HG02759 (cell line): ENCODE data around the gene POLN.
"Not testable (repeated sequence)": the region's sequence is repeated elsewhere in the genome, so short reads cannot be mapped to it uniquely, and the experiment has no call there.

Source experiments
- ATAC-seq: cut with Tn5 transposase; IDR thresholded peaks from one replicate; pipeline ENCODE4 v1.9.1; 2021; ENCODE audit warnings: mild to moderate bottlenecking, moderate library complexity; ENCODE audit not compliant: unreplicated experiment

Gene POLN

DNA sequence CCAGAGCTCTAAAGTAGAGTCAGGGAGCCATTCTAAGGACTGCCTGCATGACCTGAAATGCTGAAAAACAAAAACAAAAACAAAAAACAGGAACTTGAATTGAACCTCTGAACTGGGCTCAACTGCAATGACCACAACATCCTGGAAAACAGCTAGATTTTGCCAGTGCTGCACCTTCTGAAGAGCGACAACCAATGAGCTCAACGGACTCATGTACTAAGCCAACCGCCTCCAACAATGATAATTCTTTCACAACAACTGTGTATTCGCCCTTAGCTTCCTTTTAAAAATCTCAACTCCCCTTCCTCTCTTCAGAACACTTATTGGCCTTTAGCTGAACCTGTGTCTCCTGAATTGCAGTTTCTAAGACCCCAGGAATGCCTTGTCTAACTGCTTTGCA is 69.8 kb downstream of the POLN start:
- ATAC-seq = no peak

DNA sequence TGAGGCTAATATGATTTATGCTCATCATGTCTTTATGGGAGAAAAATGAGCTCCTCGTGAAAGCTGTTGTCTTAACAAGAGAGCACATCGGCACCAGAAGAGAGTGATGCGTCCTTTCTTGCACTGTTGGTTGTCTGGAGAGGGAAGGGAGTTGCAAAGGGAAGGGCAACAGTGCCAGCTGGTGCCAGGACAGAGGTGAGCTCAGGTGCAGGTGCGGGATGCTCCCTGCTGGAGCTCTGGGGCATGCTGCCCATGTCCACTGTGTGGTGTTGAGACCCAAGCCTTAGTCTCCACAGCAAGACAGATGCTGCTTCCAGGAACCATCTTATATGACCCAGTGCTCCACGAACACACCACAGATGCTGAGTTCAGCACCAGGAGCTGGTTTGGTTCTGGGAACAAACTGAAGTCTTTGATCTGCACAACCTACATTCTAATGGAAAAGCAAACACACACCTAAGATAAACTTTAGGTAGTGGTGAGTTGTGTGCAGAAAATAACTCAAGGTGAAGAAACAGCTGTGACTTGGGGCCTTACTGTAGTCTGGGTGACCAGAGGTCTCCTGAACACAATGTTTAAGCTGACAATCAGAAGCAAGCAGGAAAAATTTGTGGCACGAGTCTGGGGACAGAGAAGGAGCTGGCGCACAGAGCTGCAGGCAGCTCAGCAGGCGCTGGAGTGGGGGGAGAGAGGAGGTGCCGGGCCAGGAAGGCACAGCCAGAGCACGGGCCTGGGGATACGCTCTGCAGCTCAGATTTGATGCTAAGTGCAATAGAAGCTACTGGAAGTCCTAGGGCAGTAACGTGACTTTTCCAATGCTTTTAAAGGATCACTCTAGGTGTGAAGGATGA is 73.2 kb downstream of the POLN start:
- no peak for ATAC-seq

DNA sequence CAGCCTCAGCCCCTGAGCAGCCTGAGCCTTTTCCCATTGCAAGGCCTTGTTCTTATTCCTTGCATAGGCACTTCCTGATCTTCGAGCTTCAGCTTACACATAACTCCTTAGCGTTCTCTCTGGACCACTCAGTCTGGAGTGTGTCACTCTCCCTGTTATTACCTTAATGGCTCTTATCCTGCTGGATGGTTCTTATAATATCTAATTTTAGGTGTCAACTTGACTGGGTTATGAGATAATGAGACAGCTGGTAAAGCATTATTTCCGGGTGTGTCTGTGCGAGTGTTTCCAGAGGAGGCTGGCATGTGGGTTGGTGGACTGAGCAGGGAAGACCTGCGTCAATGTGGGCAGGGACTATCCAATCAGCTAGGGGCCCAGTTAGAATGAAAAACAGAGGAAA is 75.7 kb downstream of the POLN start:
- no peak for ATAC-seq

DNA sequence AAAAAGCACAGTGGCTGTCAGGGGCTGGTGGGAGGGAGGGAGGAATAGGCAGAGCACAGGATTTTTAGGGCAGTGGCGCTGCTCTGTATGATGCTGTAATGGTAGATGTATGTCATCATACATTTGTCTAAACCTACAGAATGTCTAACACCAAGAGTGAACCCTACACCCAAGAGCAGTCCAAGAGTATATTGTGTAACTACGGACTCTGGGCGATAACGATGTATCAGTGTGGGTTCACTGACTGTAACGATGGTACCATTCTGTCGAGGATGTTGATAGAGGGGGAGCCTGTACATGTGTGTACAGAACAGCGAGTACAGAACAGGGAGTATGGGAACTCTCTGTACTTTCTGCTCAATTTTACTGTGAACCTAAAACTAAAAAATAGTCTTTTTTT is 76.5 kb downstream of the POLN start:
- no peak for ATAC-seq

DNA sequence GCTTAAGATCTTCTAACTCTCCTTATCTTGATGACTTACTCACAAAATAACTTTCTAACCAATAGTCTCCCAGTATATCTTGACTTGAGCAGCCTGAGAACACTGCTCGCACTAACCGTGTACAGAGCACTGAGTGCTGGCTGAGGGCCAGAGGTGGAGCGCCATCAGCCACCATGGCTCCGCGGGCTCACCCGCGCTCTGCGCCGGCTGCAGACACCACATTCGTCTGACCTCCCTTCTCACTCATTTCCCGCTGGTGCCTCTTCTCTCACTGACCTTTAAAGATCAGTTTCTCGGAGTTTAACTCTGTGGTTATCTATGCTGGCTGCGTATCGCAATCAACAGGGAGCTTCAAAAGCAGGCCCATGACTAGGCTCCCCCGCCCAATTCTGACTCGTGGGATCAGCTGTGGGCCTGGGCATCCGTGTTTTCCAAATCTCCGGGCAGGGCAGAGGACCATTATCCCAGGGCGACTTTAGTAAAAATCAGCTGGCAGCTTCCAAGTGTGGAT is 78.6 kb downstream of the POLN start:
- no peak for ATAC-seq

DNA sequence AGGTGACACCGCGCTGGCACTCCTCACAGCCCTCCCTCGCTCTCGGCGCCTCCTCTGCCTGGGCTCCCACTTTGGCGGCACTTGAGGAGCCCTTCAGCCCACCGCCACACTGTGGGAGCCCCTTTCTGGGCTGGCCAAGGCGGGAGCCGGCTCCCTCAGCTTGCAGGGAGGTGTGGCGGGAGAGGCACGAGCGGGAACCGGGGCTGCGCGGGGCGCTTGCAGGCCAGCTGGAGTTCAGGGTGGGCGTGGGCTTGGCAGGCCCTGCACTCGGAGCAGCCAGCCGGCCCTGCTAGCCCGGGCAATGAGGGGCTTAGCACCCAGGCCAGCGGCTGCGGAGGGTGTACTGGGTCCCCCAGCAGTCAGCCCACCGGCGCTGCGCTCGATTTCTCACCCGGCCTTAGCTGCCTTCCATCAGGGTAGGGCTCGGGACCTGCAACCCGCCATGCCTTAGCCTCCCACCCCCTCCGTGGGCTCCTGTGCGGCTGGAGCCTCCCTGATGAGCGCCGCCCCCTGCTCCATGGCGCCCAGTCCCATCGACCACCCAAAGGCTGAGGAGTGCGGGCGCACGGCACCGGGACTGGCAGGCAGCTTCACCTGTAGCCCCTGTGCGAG is 80.7 kb downstream of the POLN start:
- not testable (repeated sequence) for ATAC-seq

DNA sequence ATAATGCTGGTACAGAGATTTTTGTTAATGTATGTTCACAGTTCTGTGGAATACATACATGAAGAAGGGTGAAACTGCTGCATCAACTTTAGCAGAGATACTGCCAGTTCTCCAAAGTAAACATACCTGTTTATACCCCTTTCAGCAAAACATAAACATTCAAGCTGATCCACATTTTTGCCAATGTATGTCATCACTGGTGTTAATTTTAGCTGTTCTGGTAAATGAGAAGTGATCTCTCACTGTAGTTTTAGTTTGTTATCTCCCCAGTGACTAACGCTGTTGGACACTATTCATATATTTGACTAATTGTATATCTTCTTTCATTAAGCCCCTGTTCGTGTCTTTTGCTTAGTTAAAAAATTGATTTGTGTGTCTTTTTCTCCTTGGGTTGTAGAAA is 82.0 kb downstream of the POLN start:
- ATAC-seq = no peak

DNA sequence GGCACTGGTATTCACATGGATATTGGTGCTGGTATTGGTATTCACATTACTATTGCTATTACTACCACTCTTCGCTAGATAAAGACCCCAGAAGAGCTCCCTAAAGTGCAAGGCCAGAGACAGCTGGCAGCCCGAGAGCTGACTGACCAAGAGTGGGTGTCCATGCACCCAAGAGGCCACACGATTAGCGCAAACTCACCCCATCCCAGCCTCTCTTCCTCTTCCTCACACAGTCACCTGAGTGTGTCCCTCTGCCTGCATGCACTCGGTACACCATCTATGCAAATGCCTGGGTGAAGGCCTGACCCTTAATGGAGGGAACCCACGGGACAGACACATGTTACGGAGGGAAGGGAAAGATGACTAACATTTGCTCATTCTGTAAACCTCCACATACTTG is 86.7 kb downstream of the POLN start:
- ATAC-seq = no peak

DNA sequence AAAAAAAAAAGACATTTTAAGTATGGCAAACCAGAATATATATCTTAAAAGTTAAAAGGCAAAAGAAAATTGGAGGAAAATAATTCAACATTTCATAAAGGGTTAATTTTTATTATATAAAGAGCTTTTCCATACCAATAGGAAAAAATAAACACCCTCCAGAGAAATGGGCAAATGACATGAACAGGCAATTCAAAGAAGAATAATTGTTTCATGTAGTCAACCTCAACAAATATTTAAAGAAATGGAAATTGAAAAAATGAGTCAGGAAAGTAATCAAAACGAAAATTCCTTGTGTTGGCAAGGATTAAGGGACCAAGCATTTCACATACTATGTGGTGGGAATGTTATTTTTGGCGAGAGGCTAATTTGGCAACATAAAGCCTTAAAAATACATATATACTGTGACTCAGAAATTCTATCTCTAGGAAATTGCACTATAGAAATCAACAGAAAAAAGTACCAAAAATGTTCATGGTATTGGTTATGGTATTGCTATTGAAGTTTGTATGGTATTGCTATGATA is 87.6 kb downstream of the POLN start:
- no peak for ATAC-seq

DNA sequence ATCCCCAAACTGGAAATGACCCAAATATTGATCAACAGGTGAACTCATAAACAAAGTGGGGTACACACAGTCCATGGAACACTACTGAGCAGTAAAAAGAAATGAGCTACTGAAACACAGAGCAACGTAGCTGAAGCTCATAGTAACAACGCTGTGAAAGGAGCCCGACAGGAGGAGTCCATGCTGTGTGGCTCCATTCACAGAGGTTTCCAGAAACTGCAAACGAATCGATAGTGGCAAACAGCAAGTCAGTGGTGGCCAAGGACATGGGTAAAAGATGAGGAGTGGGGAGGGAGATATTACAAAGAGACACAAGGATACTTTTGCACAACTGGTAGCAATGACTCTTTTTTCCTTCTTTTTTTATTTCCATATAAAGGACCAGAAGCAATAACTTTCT is 90.4 kb downstream of the POLN start:
- no peak for ATAC-seq

DNA sequence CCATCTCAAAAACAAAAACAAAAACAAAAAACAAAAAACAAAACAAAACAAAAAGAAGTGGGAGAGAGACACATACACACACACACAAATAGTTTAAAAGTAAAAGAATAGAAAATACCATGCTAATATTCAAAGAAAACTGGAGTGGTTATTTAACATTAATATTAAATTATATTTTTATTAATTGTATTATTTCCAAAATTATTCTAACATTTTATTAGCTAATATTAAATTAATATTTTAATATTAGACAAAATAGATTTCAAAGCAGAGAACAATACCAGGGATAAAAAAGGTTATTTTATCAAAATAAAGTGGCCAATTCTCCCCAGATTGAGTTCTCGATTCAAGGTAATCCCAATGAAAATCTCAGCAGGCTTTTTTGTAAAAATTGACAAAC is 91.8 kb downstream of the POLN start:
- no peak for ATAC-seq

DNA sequence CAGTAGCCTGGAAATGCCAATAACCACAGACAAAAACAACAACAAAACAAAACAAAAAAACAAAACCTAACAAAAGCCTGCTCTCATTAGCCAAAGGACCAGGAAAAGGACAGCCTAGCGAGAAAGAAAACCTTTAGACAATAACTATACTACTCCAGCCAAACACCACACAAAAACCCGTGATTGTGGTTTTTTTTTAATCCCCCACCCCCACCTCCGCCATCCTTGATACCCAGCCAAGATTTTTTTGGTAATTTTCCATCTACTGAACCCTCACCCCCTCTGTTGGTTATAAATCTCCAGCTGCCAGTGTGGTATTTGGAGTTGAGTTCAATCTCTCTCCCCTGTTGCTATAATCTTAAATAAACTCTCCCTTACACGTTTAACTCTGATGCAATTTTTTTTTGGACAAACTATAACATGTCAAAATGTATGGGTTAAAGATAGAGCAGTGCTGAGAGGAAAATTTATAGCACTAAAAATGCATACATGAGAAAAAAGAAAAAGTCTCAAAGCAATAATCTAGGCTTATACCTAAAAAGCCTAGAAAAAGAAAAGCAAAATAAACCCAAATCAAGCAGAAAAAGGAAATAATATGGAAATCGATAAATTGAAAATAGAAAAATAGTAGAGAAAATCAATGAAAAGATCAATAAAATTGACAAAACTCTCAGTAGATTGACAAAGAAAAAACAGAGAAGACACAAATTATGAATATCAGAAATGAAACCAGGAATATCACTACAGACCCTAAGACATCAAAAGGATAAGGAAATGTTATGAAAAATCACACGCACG is 99.1 kb downstream of the POLN start:
- no peak for ATAC-seq

DNA sequence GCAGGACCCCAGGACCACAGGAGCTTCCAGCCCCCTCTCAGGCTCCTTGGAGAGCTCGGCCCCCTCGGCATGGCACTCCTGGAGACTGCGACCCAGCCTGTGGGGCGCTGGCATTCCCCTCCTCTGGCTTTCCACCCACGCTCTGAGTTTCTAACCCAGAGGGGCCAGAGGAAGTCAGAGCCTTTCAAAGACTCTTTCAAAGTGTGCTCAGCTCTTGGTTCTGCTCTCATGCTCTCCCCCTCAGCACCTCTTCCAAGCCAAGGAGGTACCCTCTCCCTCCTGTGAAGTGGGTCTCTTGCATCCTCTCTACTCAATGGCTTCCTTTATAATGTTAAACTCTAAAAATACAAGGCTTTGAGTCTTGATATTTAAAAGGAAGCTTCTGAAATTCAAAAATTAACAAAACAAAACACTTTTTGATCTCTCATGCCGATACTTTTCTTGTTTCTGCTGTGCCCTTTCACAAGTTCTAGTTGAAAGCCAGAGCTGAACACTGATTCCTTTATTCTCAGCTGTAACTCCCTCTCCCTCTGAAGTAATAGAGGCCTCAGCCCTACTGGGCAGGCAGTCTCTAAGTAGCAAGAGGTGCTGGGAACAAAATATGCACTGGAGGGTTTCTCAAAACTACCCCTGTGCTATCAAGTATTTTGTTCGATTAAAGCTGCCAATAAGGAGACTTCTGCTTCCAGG is 100.0 kb downstream of the POLN start:
- ATAC-seq = no peak

DNA sequence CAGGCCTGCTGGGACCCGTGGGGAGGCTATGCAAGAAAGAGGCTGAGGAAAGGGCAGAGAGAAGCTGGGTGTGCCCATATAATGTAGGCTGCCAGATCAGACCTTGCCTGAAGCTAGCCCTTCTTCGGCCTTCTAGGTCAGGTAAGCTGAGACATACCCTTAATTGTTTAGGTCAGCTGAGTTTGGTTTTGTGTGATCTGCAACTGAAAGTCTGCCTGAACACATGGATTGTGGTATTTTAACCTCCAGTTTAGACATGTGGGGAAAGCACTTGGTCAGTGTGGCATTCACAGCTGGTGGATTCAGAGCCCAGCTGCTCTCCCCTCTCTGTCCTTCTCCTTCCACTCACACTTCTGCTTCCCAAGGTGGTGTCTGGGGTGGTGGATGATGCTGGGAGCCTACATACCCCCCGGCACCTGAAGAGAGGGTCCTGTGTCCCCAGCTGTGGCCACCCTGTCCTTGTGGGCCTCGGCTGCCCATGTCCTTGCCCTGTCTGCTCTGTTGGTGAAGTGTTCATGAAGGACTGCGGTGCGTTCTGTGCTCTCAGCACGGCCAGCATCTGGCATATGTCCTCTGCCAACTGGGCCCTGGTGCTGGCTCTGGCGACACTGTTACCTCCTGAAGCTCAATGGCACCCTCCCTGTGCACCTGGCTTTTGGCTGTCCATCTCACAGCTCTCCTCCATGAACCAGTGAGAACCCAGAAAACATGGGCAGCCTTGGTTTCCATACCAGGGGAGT is 100.7 kb downstream of the POLN start:
- ATAC-seq = no peak

DNA sequence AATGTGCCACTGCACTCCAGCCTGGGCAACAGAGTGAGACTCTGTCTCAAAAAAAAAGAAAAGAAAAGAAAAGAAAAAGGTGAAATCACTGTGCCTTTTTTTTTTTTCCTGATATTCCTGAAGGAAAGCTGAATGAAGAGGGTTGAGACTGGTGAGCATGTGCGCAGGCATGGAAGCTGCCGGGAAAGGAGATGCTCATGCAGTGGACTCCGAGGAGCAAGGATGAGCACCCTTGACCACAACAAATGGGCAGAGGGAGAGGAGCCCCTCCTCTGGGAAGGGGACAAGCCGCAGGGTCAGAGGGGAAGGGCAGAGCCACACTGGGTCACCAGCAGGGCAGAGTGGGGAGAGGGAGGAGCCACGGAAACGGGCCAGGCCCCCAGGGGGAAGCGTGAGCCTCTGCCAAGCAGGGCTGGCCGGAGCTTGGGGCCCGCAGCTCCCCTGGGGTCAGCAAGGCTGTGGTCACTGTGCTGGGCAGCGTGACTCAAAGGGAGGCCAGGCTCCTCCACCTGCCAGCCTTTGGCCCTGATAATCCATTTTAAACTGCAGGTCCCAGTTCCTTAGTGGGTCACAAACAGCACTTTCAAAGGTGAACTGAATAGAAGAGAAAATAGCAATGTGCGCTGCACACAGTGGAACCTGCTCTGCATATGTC is 102.9 kb downstream of the POLN start:
- ATAC-seq = no peak

DNA sequence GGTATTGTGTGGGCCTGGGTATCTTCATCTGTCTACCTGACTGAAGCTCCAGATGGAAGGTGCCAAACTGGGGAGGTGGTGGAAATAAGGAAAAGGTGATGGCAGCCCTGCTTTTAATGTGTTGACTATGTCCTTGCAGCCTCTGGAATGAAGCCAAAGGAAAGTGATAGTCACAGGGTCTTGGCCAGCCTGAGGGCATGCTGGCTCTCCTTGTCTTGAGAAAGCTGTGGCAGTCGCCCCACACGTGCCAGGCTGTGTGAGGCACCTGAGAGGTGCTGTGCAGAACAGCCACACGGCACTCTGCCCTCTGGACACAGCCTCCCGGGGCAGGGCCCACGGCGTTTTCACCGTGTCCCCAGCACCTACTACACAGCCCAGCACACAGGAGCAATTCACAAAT is 105.2 kb downstream of the POLN start:
- no peak for ATAC-seq

DNA sequence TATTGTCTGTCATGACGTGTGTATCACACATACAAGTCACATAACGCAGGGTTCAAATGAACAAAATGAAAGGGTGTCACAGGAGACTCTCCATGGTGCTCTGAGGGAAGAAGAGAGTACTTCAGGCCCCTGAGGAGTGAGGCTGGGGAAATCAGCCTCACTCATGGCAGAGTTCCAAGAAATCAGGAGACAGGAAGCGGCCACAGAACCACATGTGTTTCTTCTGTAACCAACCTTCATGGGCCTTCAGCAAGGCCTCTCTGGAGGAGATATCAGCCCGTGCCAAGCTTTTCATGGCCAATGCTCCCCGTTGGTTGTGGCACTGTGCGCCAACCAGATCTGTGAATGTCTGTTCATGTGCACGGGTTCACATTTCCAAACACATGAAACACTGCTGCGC is 106.8 kb downstream of the POLN start:
- ATAC-seq = no peak

DNA sequence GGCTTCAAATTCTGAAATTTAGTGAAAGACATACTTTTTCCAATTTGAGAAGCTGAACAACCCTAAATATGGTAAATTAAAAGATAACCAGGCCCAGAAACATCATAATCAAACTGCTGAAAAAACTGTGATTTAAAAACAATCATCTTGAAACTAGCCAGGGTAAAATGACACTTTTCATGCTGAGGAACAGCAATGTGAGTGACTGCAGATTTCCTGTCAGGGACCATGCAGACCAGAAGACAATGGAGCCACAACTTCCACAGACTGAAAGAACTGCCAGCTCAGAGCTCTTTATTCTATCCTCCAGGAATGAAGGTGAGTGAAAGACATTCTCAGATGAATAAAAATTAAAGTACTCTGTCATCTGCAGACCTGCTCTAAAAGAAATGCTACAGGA is 109.5 kb downstream of the POLN start:
- no peak for ATAC-seq

DNA sequence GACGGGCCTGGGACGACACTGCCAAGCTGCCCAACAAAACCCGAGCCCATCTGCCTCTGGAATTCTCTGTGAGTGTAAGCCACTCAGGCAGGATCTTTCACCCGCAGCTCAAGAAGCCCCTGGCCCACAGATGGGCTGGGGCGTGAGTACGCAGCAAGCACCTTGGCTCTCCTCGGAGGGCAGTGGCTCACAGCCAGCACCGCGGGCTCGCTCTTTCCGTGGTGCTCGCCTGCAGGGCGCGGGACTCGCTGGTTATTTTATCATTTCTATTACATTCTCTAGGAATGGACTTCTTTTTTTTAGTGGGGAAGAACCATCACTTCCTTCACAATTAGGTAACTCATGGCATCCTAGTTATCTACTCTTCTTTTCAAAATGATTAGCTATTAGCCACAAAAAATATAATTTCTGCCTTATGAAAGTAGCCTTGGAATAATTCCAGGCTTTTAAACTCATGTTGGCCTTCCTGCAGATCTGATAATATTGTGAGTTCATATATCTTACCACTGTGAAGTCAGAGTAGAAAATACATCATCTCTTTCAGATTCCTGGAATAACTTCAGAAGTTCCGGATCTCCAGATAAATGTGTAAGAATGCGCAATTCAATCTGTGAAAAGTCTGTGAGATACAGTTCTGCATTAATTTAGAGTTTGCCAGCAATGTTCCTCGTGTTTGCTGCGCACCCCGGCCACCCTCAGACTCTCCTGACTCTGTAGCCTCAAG is 114.2 kb downstream of the POLN start:
- no peak for ATAC-seq
